H9 (cell line): Measurements from ENCODE around the gene ZNF816. TPM values are rescaled to one million over a fixed set of nuclear protein-coding genes. Genes with fewer than 3 reads are reported as not detected.

Experiments used
- DNase-seq: peaks from one replicate; pipeline ENCODE4 v3.0.0-alpha.2; 2017
- H2AFZ ChIP-seq: one replicate; pipeline ENCODE4 v1.6.1; 2013; ENCODE audit warnings: mild to moderate bottlenecking, low read length, control low read depth, moderate library complexity
- H2AK5ac ChIP-seq: 2 replicates; pipeline ENCODE4 v1.6.1; 2013; ENCODE audit warnings: low read length, control low read depth, mixed read lengths; ENCODE audit not compliant: insufficient read length
- H2BK120ac ChIP-seq: one replicate; pipeline ENCODE4 v1.6.1; 2013; ENCODE audit warnings: low read depth, mild to moderate bottlenecking, low read length, control low read depth, inconsistent platforms; ENCODE audit not compliant: poor library complexity, severe bottlenecking
- H2BK12ac ChIP-seq: 2 replicates; pipeline ENCODE4 v1.6.1; 2013; ENCODE audit warnings: low read length, control low read depth, mixed read lengths, low read depth; ENCODE audit not compliant: insufficient read length
- H2BK15ac ChIP-seq: 2 replicates; pipeline ENCODE4 v1.6.1; 2013; ENCODE audit warnings: low read depth, low read length, control low read depth
- H2BK20ac ChIP-seq: one replicate; pipeline ENCODE4 v1.6.1; 2013; ENCODE audit warnings: low read depth, mild to moderate bottlenecking, low read length, control low read depth, inconsistent platforms; ENCODE audit not compliant: poor library complexity, severe bottlenecking
- H2BK5ac ChIP-seq: 2 replicates; pipeline ENCODE4 v1.6.1; 2013; ENCODE audit warnings: low read length, control low read depth, mixed read lengths; ENCODE audit not compliant: insufficient read length
- H3K14ac ChIP-seq: 2 replicates; pipeline ENCODE4 v1.6.1; 2013; ENCODE audit warnings: low read length, control low read depth; ENCODE audit not compliant: insufficient read depth
- H3K18ac ChIP-seq: 2 replicates; pipeline ENCODE4 v1.6.1; 2013; ENCODE audit warnings: low read depth, mild to moderate bottlenecking, mixed read lengths, low read length, control low read depth; ENCODE audit not compliant: insufficient read length
- H3K23ac ChIP-seq: 2 replicates; pipeline ENCODE4 v1.6.1; 2013; ENCODE audit warnings: low read length, control low read depth, mixed read lengths, low read depth; ENCODE audit not compliant: insufficient read length
- H3K23me2 ChIP-seq: 2 replicates; pipeline ENCODE4 v1.6.1; 2013; ENCODE audit warnings: low read depth, mild to moderate bottlenecking, mixed read lengths, low read length, control low read depth; ENCODE audit not compliant: insufficient read length, poor library complexity, severe bottlenecking
- H3K27ac ChIP-seq: 2 replicates; pipeline ENCODE4 v1.5.1; 2013; ENCODE audit warnings: low read length, control low read depth, mixed read lengths, low read depth; ENCODE audit not compliant: insufficient read length
- H3K27me3 ChIP-seq: 2 replicates; pipeline ENCODE4 v1.6.1; 2013; ENCODE audit warnings: low read length, control low read depth, inconsistent platforms; ENCODE audit not compliant: insufficient read depth
- H3K4ac ChIP-seq: 2 replicates; pipeline ENCODE4 v1.6.1; 2013; ENCODE audit warnings: low read depth, mild to moderate bottlenecking, control low read depth, inconsistent platforms, low read length, moderate library complexity
- H3K4me1 ChIP-seq: 2 replicates; pipeline ENCODE4 v1.6.1; 2013; ENCODE audit warnings: low read length, control low read depth, inconsistent platforms; ENCODE audit not compliant: insufficient read depth
- H3K4me2 ChIP-seq: 2 replicates; pipeline ENCODE4 v1.6.1; 2013; ENCODE audit warnings: low read length, control low read depth, mixed read lengths; ENCODE audit not compliant: insufficient read length, insufficient read depth
- H3K56ac ChIP-seq: 2 replicates; pipeline ENCODE4 v1.6.1; 2013; ENCODE audit warnings: low read depth, mild to moderate bottlenecking, mixed read lengths, low read length, control low read depth; ENCODE audit not compliant: insufficient read length
- H3K79me1 ChIP-seq: 2 replicates; pipeline ENCODE4 v1.6.1; 2013; ENCODE audit warnings: low read depth, mild to moderate bottlenecking, moderate library complexity, low read length, control low read depth, inconsistent platforms; ENCODE audit not compliant: insufficient read depth, poor library complexity, severe bottlenecking
- H3K79me2 ChIP-seq: 2 replicates; pipeline ENCODE4 v1.6.1; 2013; ENCODE audit warnings: low read length, control low read depth, inconsistent platforms; ENCODE audit not compliant: insufficient read depth
- H3K9ac ChIP-seq: 2 replicates; pipeline ENCODE4 v1.6.1; 2013; ENCODE audit warnings: low read length, control low read depth, mixed read lengths; ENCODE audit not compliant: insufficient read length; ENCODE audit errors: extremely low read depth
- H3K9me3 ChIP-seq: one replicate; pipeline ENCODE4 v1.6.1; 2013; ENCODE audit warnings: low read depth, low read length, inconsistent platforms; ENCODE audit not compliant: control insufficient read depth
- H3T11ph ChIP-seq: one replicate; pipeline ENCODE4 v1.6.1; 2013; ENCODE audit warnings: mild to moderate bottlenecking, low read length, control low read depth, inconsistent platforms
- H4K20me1 ChIP-seq: one replicate; pipeline ENCODE4 v1.6.1; 2013; ENCODE audit not compliant: control insufficient read depth, insufficient read length, insufficient read depth
- H4K5ac ChIP-seq: 2 replicates; pipeline ENCODE4 v1.6.1; 2013; ENCODE audit warnings: low read depth, mild to moderate bottlenecking, mixed read lengths, low read length, control low read depth; ENCODE audit not compliant: insufficient read length
- H4K8ac ChIP-seq: replicated peaks from 2 replicates; pipeline ENCODE4 v1.6.1; 2013; ENCODE audit warnings: low read length, control low read depth, mixed read lengths, low read depth; ENCODE audit not compliant: insufficient read length
- H4K91ac ChIP-seq: 2 replicates; pipeline ENCODE4 v1.6.1; 2013; ENCODE audit warnings: low read depth, mild to moderate bottlenecking, moderate library complexity, mixed read lengths, low read length, control low read depth; ENCODE audit not compliant: insufficient read length
- H3K27ac Mint-ChIP-seq, 3 experiments: 2 replicates in 2 of 3; 3 replicates in 1 of 3; pipeline ENCODE4 v1.8.0; 2020 to 2021; ENCODE audit warnings: mixed read lengths in 3 of 3, mild to moderate bottlenecking in 1 of 3, moderate library complexity in 1 of 3
- H3K27me3 Mint-ChIP-seq: 2 replicates; pipeline ENCODE4 v1.8.0; 2021; ENCODE audit warnings: low read depth, mild to moderate bottlenecking, moderate library complexity, mixed read lengths
- H3K36me3 Mint-ChIP-seq, 3 experiments: 2 replicates in 2 of 3; 3 replicates in 1 of 3; pipeline ENCODE4 v1.8.0; 2020 to 2021; ENCODE audit warnings: low read depth in 3 of 3, mixed read lengths in 3 of 3; ENCODE audit not compliant: insufficient read depth in 1 of 3
- H3K4me1 Mint-ChIP-seq, 2 experiments: 2 replicates each; pipeline ENCODE4 v1.8.0; 2020; ENCODE audit warnings: mixed read lengths in 2 of 2
- H3K4me3 Mint-ChIP-seq, 2 experiments: 2 replicates in 1 of 2; 3 replicates in 1 of 2; pipeline ENCODE4 v1.8.0; 2020 to 2021; ENCODE audit warnings: mild to moderate bottlenecking in 2 of 2, mixed read lengths in 2 of 2, moderate library complexity in 1 of 2
- H3K9me3 Mint-ChIP-seq, 2 experiments: 2 replicates in 1 of 2; 3 replicates in 1 of 2; pipeline ENCODE4 v1.8.0; 2020; ENCODE audit warnings: mild to moderate bottlenecking in 2 of 2, mixed read lengths in 2 of 2, moderate library complexity in 1 of 2
- CTCF ChIP-seq: fragments of 200-600 bp; sonication (generic); conservative IDR thresholded peaks from 3 replicates; pipeline ENCODE4 v1.8.0; 2021; ENCODE audit warnings: antibody characterized with exemption, mild to moderate bottlenecking
- WGBS: extraction: QIAGEN DNeasy Blood & Tissue Kit; methylation state at CpG from one replicate; pipeline ENCODE4 v1.1.7; 2013; ENCODE audit warnings: missing lambda C conversion rate, low lambda C conversion rate, mixed read lengths; ENCODE audit not compliant: insufficient read length; ENCODE audit errors: extremely low coverage; 5-methylcytosine and 5-hydroxymethylcytosine counted together
- total RNA-seq: library from RNA; stranded (reverse); gene quantifications from 2 replicates; pipeline ENCODE4 v1.2.1, GENCODE V29; 2021

The ZNF816 gene
- total RNA-seq, 1 experiment from 2014 or later = 15.1 TPM

DNA sequence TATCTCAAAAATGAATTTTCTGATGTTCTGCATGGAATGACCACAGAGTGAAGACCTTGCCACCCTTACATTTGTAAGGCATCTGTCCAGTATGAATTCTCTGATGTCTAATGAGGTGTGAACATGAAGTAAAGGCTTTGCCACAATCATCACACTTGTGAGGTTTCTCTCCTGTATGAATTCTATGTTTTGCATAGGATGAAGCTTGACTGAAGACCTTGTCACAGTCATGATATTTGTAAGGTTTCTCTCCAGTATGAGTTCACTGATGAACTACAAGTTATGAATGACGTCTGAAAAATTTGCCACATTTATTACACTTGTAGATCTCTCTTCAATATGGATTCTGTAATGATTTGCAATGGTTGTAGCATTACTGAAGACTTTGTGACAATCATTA, 13.3 kb downstream of the ZNF816 start:
- Mint-ChIP-seq H3K27me3 (no peaks in the 10 kb centered on the region), H3K36me3 (peaks cover 54 to 57% (median 54%) of the 10 kb centered on the region in 3 experiments), H3K4me3 (no peak overlapping the region), H3K9me3 (peaks cover 50% of the 10 kb centered on the region in 2 experiments), H3K27ac (no peak overlapping the region), H3K4me1 (peaks cover 18% of the 10 kb centered on the region in 2 experiments)
- H3K23me2 ChIP-seq = no peaks in the 10 kb centered on the region
- no peak overlapping the region for H3K14ac ChIP-seq
- H3T11ph ChIP-seq = no peak overlapping the region
- H3K27me3 ChIP-seq = no peaks in the 10 kb centered on the region
- no peak overlapping the region for H3K4me2 ChIP-seq
- H2BK20ac ChIP-seq = no peak overlapping the region
- H3K4ac ChIP-seq = no peak overlapping the region
- no peak overlapping the region for H2BK5ac ChIP-seq
- H3K4me1 ChIP-seq = peaks cover 6% of the 10 kb centered on the region; the same call in 1 of the 2 replicates
- no peak for TF ChIP-seq CTCF
- no peaks in the 10 kb centered on the region for H3K79me1 ChIP-seq
- H2AK5ac ChIP-seq = no peak overlapping the region
- no peak overlapping the region for H2AFZ ChIP-seq
- no peak overlapping the region for H4K5ac ChIP-seq
- H3K27ac ChIP-seq = no peak overlapping the region
- no peak overlapping the region for H3K56ac ChIP-seq
- H4K91ac ChIP-seq = no peak overlapping the region
- no peak overlapping the region for H3K18ac ChIP-seq
- no peak overlapping the region for H3K9ac ChIP-seq
- H4K20me1 ChIP-seq = no peaks in the 10 kb centered on the region
- H3K79me2 ChIP-seq = no peaks in the 10 kb centered on the region
- H4K8ac ChIP-seq = no peak overlapping the region
- peaks cover 41% of the 10 kb centered on the region for H3K9me3 ChIP-seq
- no peak overlapping the region for H3K23ac ChIP-seq
- H2BK15ac ChIP-seq = no peak overlapping the region
- H2BK12ac ChIP-seq = no peak overlapping the region
- no CpG with 5 or more reads among the region's 1 CpG for WGBS
- no peak for DNase-seq
- H2BK120ac ChIP-seq = no peak overlapping the region
